ENCODE data around the gene AK2.
A peak's percentile ranks its signal among the peaks of the same experiment; 100 is the strongest.

AK2 gene

DNA sequence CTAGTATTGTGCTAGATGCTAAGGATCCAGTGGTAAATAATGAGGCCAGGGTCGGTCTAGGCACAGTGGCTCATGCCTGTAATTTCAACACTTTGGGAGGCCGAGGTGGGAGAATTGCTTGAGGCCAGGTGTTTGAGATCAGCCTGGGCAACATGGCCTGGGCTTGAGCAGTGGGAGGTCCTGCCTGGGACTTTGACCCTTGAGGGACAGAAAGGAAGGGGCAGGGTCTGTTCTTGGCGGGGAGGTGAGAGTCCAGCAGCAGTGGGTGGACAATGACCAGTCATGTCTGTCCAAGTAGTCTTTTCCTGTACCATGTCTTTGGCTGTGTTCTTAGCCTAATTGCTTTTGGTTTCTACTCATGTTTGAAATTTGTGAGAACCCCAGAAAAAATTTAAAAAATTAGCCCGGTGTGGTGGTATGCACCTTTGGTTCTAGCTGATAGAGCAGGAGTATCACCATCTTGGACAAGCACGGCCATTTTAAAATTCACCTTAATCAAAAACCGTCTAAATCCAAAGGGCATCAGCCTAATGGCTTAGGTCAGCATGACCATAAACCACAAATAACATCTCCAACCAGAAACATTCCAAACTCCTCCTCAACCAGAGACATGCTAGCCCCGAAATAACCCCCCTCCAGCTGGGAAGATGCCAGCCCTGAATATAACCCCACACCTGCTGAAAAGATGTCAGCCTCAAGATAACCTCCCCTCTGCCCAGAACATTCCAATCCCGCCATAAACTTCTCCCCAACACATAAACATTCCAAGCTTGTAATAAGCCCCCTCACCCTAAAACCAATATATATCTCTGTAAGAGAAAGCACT is 6.8 kb upstream of the AK2 start:
- no peak overlapping the region for H3K4me3 ChIP-seq (ENCODE audit: low read depth in 1 of 5, low read length in 5 of 5)
- no peak overlapping the region for H3K27ac ChIP-seq (ENCODE audit: low read depth, low read length)
- H3K9me3 ChIP-seq (ENCODE audit: control insufficient read depth in 5 of 5, low read length in 5 of 5): no peaks in the 10 kb centered on the region
- H3K27me3 ChIP-seq (ENCODE audit: control insufficient read depth in 5 of 5, insufficient read depth in 4 of 5, low read length in 5 of 5): no peaks in the 10 kb centered on the region
- peaks cover 0 to 8% (median 5%) of the 10 kb centered on the region in 5 donors for H3K4me1 ChIP-seq (ENCODE audit: control insufficient read depth in 5 of 5, insufficient read depth in 5 of 5, low read length in 5 of 5)
- H3K36me3 ChIP-seq (ENCODE audit: control insufficient read depth in 5 of 5, insufficient read depth in 5 of 5, low read length in 5 of 5): no peaks in the 10 kb centered on the region
- no peak overlapping the region for H3K9ac ChIP-seq (ENCODE audit: low read length in 5 of 5)

DNA sequence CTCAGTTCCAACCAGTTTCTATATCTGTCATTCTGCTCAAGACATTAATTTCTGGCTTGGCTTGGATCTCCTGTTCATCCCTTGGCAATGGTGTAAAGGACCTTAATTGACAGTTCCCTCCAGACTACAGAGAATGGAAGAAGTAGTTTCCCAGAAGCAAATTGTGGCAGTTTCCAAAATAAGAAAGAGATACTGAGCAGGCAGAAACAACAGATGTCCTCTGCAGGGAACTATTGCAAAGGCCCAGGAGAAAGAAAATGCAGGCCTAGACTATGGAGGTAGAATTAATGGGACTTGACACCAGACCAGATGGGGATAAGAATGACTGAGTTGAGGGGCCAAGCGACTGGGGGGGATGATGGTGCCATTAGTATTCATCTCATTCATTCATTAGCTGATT is 6.1 kb upstream of the AK2 start:
- no peak overlapping the region for H3K9ac ChIP-seq (ENCODE audit: low read length in 5 of 5)
- no peak overlapping the region for H3K27ac ChIP-seq (ENCODE audit: low read depth, low read length)
- no peaks in the 10 kb centered on the region for H3K9me3 ChIP-seq (ENCODE audit: control insufficient read depth in 5 of 5, low read length in 5 of 5)
- no peaks in the 10 kb centered on the region for H3K36me3 ChIP-seq (ENCODE audit: control insufficient read depth in 5 of 5, insufficient read depth in 5 of 5, low read length in 5 of 5)
- no peaks in the 10 kb centered on the region for H3K27me3 ChIP-seq (ENCODE audit: control insufficient read depth in 5 of 5, insufficient read depth in 4 of 5, low read length in 5 of 5)
- H3K4me3 ChIP-seq (ENCODE audit: low read depth in 1 of 5, low read length in 5 of 5): no peak overlapping the region
- H3K4me1 ChIP-seq (ENCODE audit: control insufficient read depth in 5 of 5, insufficient read depth in 5 of 5, low read length in 5 of 5): peaks cover 0 to 8% (median 5%) of the 10 kb centered on the region in 5 donors

DNA sequence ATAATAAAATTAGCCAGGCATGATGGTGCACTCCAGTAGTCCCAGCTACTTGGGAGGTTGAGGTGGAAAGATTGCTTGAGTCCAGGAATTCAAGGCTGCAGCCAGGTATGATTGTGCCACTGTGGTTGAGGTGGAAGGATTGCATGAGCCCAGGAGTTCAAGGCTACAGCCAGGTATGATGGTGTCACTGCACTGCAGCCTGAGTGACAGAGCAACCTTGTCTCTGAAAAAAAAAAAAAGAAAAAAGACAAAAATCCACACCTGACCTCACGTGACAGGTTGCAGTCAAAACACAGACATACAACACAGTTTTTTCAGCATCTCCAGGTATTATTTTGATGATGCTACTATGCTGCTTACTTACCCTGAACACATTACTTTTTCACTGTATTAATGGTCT is 4.3 kb upstream of the AK2 start:
- no peaks in the 10 kb centered on the region for H3K36me3 ChIP-seq (ENCODE audit: control insufficient read depth in 5 of 5, insufficient read depth in 5 of 5, low read length in 5 of 5)
- H3K9ac ChIP-seq (ENCODE audit: low read length in 5 of 5): no peak overlapping the region

DNA sequence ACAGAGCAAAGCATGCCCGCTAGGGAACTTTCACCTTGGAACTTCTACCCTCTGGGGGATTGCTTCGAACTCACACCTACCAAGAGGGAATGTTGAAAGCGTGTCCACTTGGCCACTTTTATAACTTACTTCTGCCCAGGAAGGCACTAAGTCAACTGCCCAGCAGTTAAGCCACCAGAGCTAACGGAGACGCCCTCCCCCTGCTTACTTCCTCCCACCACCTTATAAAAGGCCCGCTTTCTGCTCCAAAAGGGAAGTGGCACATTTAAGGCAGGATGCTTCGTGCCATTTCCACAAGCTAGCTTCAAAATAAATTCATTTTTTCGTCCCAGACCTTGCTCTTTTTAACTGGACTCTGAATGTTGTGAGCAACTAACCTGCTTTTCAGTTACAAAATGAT is 3.2 kb upstream of the AK2 start:
- Histone ChIP-seq H3K4me3 (ENCODE audit: low read depth in 1 of 5, low read length in 5 of 5) (no peak overlapping the region), H3K27ac (ENCODE audit: low read depth, low read length) (no peak overlapping the region), H3K27me3 (ENCODE audit: control insufficient read depth in 5 of 5, insufficient read depth in 4 of 5, low read length in 5 of 5) (no peaks in the 10 kb centered on the region), H3K9ac (ENCODE audit: low read length in 5 of 5) (no peak overlapping the region), H3K36me3 (ENCODE audit: control insufficient read depth in 5 of 5, insufficient read depth in 5 of 5, low read length in 5 of 5) (no peaks in the 10 kb centered on the region), H3K9me3 (ENCODE audit: control insufficient read depth in 5 of 5, low read length in 5 of 5) (no peaks in the 10 kb centered on the region), H3K4me1 (ENCODE audit: control insufficient read depth in 5 of 5, insufficient read depth in 5 of 5, low read length in 5 of 5) (peaks cover 11 to 31% (median 21%) of the 10 kb centered on the region in 5 donors)

More for the DNA sequence above, 4.3 kb upstream of the AK2 start:
- Histone ChIP-seq H3K27ac (ENCODE audit: low read depth, low read length) (no peak overlapping the region), H3K4me3 (ENCODE audit: low read depth in 1 of 5, low read length in 5 of 5) (no peak overlapping the region), H3K4me1 (ENCODE audit: control insufficient read depth in 5 of 5, insufficient read depth in 5 of 5, low read length in 5 of 5) (peaks cover 3 to 19% (median 10%) of the 10 kb centered on the region in 5 donors), H3K27me3 (ENCODE audit: control insufficient read depth in 5 of 5, insufficient read depth in 4 of 5, low read length in 5 of 5) (no peaks in the 10 kb centered on the region), H3K9me3 (ENCODE audit: control insufficient read depth in 5 of 5, low read length in 5 of 5) (no peaks in the 10 kb centered on the region)

DNA sequence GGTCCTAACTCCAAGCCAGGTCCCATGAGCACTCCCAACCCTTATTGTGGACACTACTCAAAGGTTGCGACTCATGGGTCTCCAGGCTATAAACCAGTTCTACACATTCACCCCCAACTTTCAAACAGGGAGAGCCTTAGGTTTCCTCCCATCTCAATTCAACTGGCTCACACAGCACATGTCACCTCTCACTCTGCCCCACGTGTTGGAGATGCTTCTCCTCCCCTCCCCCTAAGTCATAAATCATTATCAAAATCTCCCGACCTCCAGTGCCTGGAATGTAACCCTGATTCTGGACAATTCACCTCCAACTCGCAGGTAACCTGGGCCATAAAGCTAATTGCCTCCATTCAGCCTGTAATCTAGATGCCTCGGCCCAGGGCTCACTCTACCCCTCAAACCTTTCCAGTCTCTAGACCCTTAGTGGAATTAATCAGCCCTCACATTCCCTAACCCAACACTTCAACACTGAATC is 595 bp downstream of the AK2 start:
- Histone ChIP-seq H3K4me3 (ENCODE audit: low read depth in 1 of 5, low read length in 5 of 5) (peak overlapping the region; percentile 79 to 93 (median 84)), H3K9me3 (ENCODE audit: control insufficient read depth in 5 of 5, low read length in 5 of 5) (no peaks in the 10 kb centered on the region), H3K36me3 (ENCODE audit: control insufficient read depth in 5 of 5, insufficient read depth in 5 of 5, low read length in 5 of 5) (peaks cover 0 to 5% (median 2%) of the 10 kb centered on the region in 5 donors), H3K27me3 (ENCODE audit: control insufficient read depth in 5 of 5, insufficient read depth in 4 of 5, low read length in 5 of 5) (no peaks in the 10 kb centered on the region), H3K4me1 (ENCODE audit: control insufficient read depth in 5 of 5, insufficient read depth in 5 of 5, low read length in 5 of 5) (peaks cover 13 to 49% (median 37%) of the 10 kb centered on the region in 5 donors), H3K9ac (ENCODE audit: low read length in 5 of 5) (peak overlapping the region; percentile 86 to 96 (median 91)), H3K27ac (ENCODE audit: low read depth, low read length) (peak overlapping the region; percentile 92)

DNA sequence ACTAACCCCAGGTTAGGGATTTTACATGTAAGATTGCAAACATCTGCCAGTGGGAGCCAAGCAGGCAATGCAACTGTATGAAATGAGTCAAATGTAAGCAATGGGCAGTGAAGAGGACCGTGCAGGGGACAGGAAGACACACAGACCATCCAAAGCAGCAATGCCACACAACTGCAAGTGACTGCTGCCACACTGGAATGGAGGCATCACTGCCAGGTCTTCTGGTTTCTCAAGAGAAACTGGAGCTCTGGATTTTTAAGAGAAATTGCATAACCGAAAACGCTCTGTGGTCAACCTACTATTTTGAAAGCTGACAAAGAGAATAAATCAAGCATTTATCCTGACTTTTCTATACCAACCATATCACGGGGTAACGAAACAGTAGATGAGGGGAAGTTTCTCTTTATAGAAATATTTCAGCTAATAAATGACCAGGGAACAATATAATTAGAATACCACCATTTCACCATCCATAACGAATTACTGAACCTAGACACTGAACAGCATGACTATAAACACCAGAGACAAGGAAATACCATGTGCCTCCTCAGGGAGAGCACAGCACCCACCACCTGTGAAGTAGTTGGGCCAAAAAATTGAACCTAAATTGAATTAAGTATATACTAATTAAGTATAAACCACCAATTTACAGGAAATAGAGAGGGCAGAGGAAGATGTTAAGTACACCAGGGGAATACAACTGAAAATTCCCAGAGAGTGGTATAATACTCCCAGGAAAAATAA is 4.4 kb downstream of the AK2 start:
- Histone ChIP-seq H3K9ac (ENCODE audit: low read length in 5 of 5) (peak overlapping the region in 2 of 5 donors; percentile 42 to 53), H3K27ac (ENCODE audit: low read depth, low read length) (peak overlapping the region; percentile 61), H3K4me3 (ENCODE audit: low read depth in 1 of 5, low read length in 5 of 5) (no peak overlapping the region), H3K9me3 (ENCODE audit: control insufficient read depth in 5 of 5, low read length in 5 of 5) (no peaks in the 10 kb centered on the region), H3K4me1 (ENCODE audit: control insufficient read depth in 5 of 5, insufficient read depth in 5 of 5, low read length in 5 of 5) (peaks cover 13 to 57% (median 49%) of the 10 kb centered on the region in 5 donors), H3K36me3 (ENCODE audit: control insufficient read depth in 5 of 5, insufficient read depth in 5 of 5, low read length in 5 of 5) (peaks cover 0 to 13% (median 7%) of the 10 kb centered on the region in 5 donors), H3K27me3 (ENCODE audit: control insufficient read depth in 5 of 5, insufficient read depth in 4 of 5, low read length in 5 of 5) (no peaks in the 10 kb centered on the region)

DNA sequence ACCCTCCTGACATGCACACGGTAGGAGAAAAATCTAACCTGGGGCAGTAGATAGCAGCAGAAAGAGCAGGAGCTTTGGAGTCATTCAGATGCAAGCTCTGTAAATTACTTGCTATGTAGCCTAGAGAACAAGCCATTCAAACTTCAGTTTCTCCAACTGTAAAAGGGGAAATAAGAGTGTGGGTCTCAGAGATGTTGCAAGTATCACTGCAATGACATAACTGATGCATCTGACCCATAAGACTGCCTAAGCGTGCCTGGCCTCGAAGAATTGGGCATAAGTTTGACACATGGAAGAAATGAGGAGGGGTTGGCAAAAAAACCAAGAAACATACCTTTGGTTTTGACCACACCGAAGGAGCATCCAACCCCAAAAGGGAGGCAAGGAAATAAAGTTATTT is 5.2 kb downstream of the AK2 start:
- Histone ChIP-seq H3K27ac (ENCODE audit: low read depth, low read length) (peak overlapping the region; percentile 40), H3K27me3 (ENCODE audit: control insufficient read depth in 5 of 5, insufficient read depth in 4 of 5, low read length in 5 of 5) (no peaks in the 10 kb centered on the region), H3K36me3 (ENCODE audit: control insufficient read depth in 5 of 5, insufficient read depth in 5 of 5, low read length in 5 of 5) (peaks cover 0 to 13% (median 7%) of the 10 kb centered on the region in 5 donors), H3K9me3 (ENCODE audit: control insufficient read depth in 5 of 5, low read length in 5 of 5) (no peaks in the 10 kb centered on the region), H3K4me3 (ENCODE audit: low read depth in 1 of 5, low read length in 5 of 5) (no peak overlapping the region), H3K9ac (ENCODE audit: low read length in 5 of 5) (no peak overlapping the region), H3K4me1 (ENCODE audit: control insufficient read depth in 5 of 5, insufficient read depth in 5 of 5, low read length in 5 of 5) (peaks cover 10 to 54% (median 45%) of the 10 kb centered on the region in 5 donors)

DNA sequence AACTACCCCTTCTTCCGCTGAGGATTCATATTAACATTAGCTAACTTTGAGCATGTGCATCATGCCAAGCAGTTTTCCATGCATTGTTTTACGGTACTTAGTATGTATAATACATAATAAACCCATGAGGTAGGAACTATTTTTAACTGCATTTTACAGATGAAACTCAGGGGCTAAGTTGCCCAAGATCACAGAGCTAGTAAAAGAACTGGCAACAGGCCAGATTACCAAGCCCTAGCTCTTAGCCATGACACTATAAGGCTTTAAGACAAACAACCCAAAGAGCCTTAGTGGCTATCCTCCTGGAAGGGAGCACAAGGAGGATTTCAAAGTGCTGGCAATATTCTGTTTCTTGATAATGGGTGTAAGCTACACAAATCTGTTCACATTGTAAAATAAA is 6.1 kb downstream of the AK2 start:
- Histone ChIP-seq H3K9me3 (ENCODE audit: control insufficient read depth in 5 of 5, low read length in 5 of 5) (no peaks in the 10 kb centered on the region), H3K4me3 (ENCODE audit: low read depth in 1 of 5, low read length in 5 of 5) (no peak overlapping the region), H3K27ac (ENCODE audit: low read depth, low read length) (peak overlapping the region; percentile 43), H3K4me1 (ENCODE audit: control insufficient read depth in 5 of 5, insufficient read depth in 5 of 5, low read length in 5 of 5) (peaks cover 7 to 44% (median 35%) of the 10 kb centered on the region in 5 donors), H3K36me3 (ENCODE audit: control insufficient read depth in 5 of 5, insufficient read depth in 5 of 5, low read length in 5 of 5) (peaks cover 0 to 13% (median 7%) of the 10 kb centered on the region in 5 donors), H3K27me3 (ENCODE audit: control insufficient read depth in 5 of 5, insufficient read depth in 4 of 5, low read length in 5 of 5) (no peaks in the 10 kb centered on the region), H3K9ac (ENCODE audit: low read length in 5 of 5) (no peak overlapping the region)

DNA sequence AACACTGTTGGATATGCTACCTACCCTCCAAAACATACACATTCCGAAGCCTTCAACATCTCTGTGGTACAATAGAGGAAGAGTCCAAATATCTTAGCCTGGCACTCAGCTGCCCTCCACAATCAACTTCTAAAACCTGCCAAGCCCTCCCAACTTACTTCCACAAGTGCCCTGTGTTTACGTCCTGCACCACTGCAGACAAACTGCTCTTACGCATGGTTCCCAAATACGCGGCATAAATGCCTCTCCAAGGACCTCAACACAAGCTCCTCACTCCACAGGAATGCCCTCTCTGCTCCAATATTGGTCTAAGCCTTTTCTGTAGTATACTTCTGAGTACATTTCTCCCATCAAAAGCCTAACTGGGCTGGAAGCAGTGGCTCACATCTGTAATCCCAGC is 6.8 kb downstream of the AK2 start:
- Histone ChIP-seq H3K27ac (ENCODE audit: low read depth, low read length) (peak overlapping the region; percentile 43), H3K36me3 (ENCODE audit: control insufficient read depth in 5 of 5, insufficient read depth in 5 of 5, low read length in 5 of 5) (peaks cover 0 to 13% (median 7%) of the 10 kb centered on the region in 5 donors), H3K4me3 (ENCODE audit: low read depth in 1 of 5, low read length in 5 of 5) (no peak overlapping the region), H3K4me1 (ENCODE audit: control insufficient read depth in 5 of 5, insufficient read depth in 5 of 5, low read length in 5 of 5) (peaks cover 2 to 38% (median 29%) of the 10 kb centered on the region in 5 donors), H3K9ac (ENCODE audit: low read length in 5 of 5) (no peak overlapping the region), H3K9me3 (ENCODE audit: control insufficient read depth in 5 of 5, low read length in 5 of 5) (no peaks in the 10 kb centered on the region), H3K27me3 (ENCODE audit: control insufficient read depth in 5 of 5, insufficient read depth in 4 of 5, low read length in 5 of 5) (no peaks in the 10 kb centered on the region)

DNA sequence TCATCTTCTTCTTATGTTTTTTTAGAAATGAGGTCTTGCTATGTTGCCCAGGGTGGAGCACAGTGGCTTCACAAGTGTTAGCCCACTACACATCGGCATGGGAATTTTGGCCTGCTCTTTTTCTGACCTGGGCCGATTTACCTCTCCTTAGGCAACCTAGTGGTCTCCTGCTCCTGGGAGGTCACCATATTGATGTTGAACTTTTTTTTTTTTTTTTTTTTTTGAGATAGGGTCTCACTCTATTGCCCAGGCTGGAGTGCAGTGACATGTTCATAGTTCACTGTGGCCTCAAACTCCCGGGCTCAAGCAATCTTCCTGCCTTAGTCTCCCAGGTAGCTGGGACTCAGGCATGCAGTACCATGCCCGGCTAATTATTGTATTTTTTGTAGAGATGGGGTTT is 7.5 kb downstream of the AK2 start:
- peaks cover 0 to 12% (median 11%) of the 10 kb centered on the region in 5 donors for H3K36me3 ChIP-seq (ENCODE audit: control insufficient read depth in 5 of 5, insufficient read depth in 5 of 5, low read length in 5 of 5)
- no peak overlapping the region for H3K27ac ChIP-seq (ENCODE audit: low read depth, low read length)
- H3K9ac ChIP-seq (ENCODE audit: low read length in 5 of 5): no peak overlapping the region
- H3K4me3 ChIP-seq (ENCODE audit: low read depth in 1 of 5, low read length in 5 of 5): no peak overlapping the region
- H3K4me1 ChIP-seq (ENCODE audit: control insufficient read depth in 5 of 5, insufficient read depth in 5 of 5, low read length in 5 of 5): peaks cover 2 to 37% (median 26%) of the 10 kb centered on the region in 5 donors
- H3K27me3 ChIP-seq (ENCODE audit: control insufficient read depth in 5 of 5, insufficient read depth in 4 of 5, low read length in 5 of 5): no peaks in the 10 kb centered on the region
- no peaks in the 10 kb centered on the region for H3K9me3 ChIP-seq (ENCODE audit: control insufficient read depth in 5 of 5, low read length in 5 of 5)
